Measurements from ENCODE around the gene EHBP1.

- TF ChIP-seq CTCF (conservative IDR thresholded peaks at IDR 0.05 in 1 of 2, IDR thresholded peaks at IDR 0.05 in 1 of 2; ENCODE audit: extremely low read depth in 1 of 2, insufficient read depth in 1 of 2, low read depth in 1 of 2, low read length in 2 of 2) (no peak), EZH2 (IDR thresholded peaks at IDR 0.05; ENCODE audit: borderline replicate concordance, low read length) (no peak)
Measured at GRCh38 chr2:63058144-63058920, 352.8 kb downstream of the EHBP1 start.
